ENCODE data around the gene ALPL.
A peak's percentile ranks its signal among the peaks of the same experiment; 100 is the strongest.

The ALPL gene

DNA sequence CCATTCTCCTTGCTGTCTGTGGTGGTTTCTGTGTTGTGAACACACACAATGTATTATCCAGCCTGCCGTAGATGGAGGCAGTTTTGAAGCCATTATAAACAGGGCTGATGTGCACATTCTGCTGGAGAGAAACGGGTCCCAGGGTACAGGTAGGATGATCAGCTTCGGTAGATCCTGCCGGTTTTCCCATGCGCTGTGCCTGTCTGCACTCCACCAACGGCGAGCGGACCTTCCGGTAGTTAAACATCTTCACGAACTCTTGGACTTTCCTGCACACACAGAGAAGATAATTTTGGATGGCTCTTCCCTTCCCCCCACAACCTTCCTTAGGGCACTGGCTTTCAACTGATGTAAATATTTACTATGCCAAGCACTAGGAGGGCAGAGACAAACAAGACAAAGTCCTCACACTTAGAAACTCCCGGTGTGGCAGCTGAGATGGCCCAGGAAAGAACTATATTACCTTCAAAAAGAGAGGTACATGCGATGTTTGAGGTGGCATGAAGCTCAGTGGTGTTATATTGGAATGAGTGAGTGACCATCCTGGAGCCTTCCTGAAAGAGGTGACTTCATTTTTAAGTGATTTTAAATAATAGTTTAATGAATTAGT is 41.7 kb downstream of the ALPL start:
- Histone ChIP-seq H3K36me3 (no peaks in the 10 kb centered on the region), H4K20me1 (peaks cover 0 to 4% (median 0%) of the 10 kb centered on the region in 11 experiments; a peak in 2 of 22 replicates), H3K27ac (peak overlapping the region in 3 of 11 experiments; percentile 8 to 29 (median 25); a peak in 5 of 22 replicates), H3K4me1 (peaks cover 22 to 47% (median 35%) of the 10 kb centered on the region in 10 experiments), H3K27me3 (peaks cover 0 to 32% (median 0%) of the 10 kb centered on the region in 11 experiments; a peak in 4 of 22 replicates), H3K9ac (no peak overlapping the region; a peak in 1 of 22 replicates), H3K4me3 (no peak overlapping the region), H3K4me2 (peak overlapping the region in 8 of 11 experiments; percentile 50 to 71 (median 57); a peak in 11 of 22 replicates), H3K9me3 (replicated peaks in 1 of 11) (no peaks in the 10 kb centered on the region)
- no peak for TF ChIP-seq Cebpa-rat (IDR thresholded peaks at IDR 0.05)

GRCh38 chr1:21552715-21553114 is 43.5 kb downstream of the ALPL start:
- Histone ChIP-seq H3K36me3 (no peaks in the 10 kb centered on the region), H3K4me2 (peak overlapping the region; percentile 1 to 93 (median 76); a peak in 19 of 22 replicates), H3K4me1 (peaks cover 22 to 44% (median 35%) of the 10 kb centered on the region in 10 experiments), H4K20me1 (peaks cover 0 to 4% (median 0%) of the 10 kb centered on the region in 11 experiments; a peak in 2 of 22 replicates), H3K9me3 (replicated peaks in 1 of 11) (no peaks in the 10 kb centered on the region), H3K9ac (peak overlapping the region in 5 of 11 experiments; percentile 2 to 53 (median 31); a peak in 5 of 22 replicates), H3K4me3 (no peak overlapping the region), H3K27ac (peak overlapping the region in 9 of 11 experiments; percentile 34 to 76 (median 69); a peak in 16 of 22 replicates), H3K27me3 (peaks cover 0 to 49% (median 0%) of the 10 kb centered on the region in 11 experiments; a peak in 4 of 22 replicates)
- TF ChIP-seq Cebpa-rat (IDR thresholded peaks at IDR 0.05) = peak in 5 of 11 experiments; percentile 25 to 87 (median 59); a peak in 7 of 22 replicates

- Histone ChIP-seq H3K4me1 (peaks cover 22 to 44% (median 35%) of the 10 kb centered on the region in 10 experiments), H3K27ac (peak overlapping the region in 9 of 11 experiments; percentile 11 to 76 (median 69); a peak in 16 of 22 replicates), H3K27me3 (peaks cover 0 to 55% (median 0%) of the 10 kb centered on the region in 11 experiments; a peak in 4 of 22 replicates), H3K4me2 (peak overlapping the region; percentile 64 to 93 (median 82)), H3K4me3 (peak overlapping the region in 2 of 10 experiments; percentile 4 to 15; a peak in 2 of 20 replicates), H4K20me1 (peaks cover 0 to 4% (median 0%) of the 10 kb centered on the region in 11 experiments; a peak in 2 of 22 replicates), H3K9me3 (replicated peaks in 1 of 11) (no peaks in the 10 kb centered on the region), H3K9ac (peak overlapping the region in 7 of 11 experiments; percentile 39 to 61 (median 53); a peak in 13 of 22 replicates), H3K36me3 (no peaks in the 10 kb centered on the region)
- TF ChIP-seq Cebpa-rat (IDR thresholded peaks at IDR 0.05) = no peak
These were observed 44.1 kb downstream of the ALPL start for GRCh38 chr1:21553116-21553926.

GRCh38 chr1:21559788-21560567 is 50.8 kb downstream of the ALPL start:
- Histone ChIP-seq H3K4me3 (no peak overlapping the region), H3K27ac (no peak overlapping the region), H3K27me3 (peaks cover 0 to 54% (median 0%) of the 10 kb centered on the region in 11 experiments; a peak in 4 of 22 replicates), H3K4me1 (peaks cover 9 to 25% (median 21%) of the 10 kb centered on the region in 10 experiments; a peak in 18 of 20 replicates), H3K9me3 (replicated peaks in 1 of 11) (no peaks in the 10 kb centered on the region), H3K4me2 (no peak overlapping the region), H3K9ac (no peak overlapping the region), H4K20me1 (peaks cover 0 to 10% (median 0%) of the 10 kb centered on the region in 11 experiments; a peak in 2 of 22 replicates), H3K36me3 (no peaks in the 10 kb centered on the region)
- TF ChIP-seq Cebpa-rat (IDR thresholded peaks at IDR 0.05) = no peak

DNA sequence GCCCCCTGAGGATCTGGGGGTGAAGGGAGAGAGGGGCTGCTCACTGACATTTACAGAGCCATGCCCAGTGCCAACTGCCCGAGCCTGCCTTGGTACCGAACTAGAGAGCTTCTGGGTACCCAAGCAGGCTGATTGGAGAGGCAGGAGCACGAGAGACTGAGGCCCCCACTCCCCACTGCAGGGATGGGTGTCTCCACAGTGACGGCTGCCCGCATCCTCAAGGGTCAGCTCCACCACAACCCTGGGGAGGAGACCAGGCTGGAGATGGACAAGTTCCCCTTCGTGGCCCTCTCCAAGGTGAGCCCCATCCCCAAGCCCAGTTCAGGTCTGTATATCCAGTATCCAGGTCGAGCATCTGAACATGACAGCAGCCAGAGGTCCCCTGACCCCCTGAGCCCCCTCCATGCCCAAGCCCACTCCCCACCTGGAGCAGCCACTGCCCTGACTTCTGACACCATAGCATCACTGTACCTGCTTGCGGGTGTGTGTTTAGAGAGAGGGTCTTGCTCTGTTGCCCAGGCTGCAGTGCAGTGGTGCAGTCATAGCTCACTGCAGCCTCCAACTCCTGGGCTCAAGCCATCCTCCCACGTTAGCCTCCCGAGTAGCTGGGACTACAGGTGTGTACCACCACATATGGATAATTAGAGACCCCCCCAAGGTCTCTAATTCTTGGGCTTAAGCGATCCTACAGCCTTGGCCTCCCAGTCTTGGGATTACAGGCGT is 51.9 kb downstream of the ALPL start:
- Histone ChIP-seq H3K4me1 (peaks cover 11 to 29% (median 21%) of the 10 kb centered on the region in 10 experiments; a peak in 18 of 20 replicates), H3K9me3 (replicated peaks in 1 of 11) (no peaks in the 10 kb centered on the region), H4K20me1 (peaks cover 0 to 13% (median 0%) of the 10 kb centered on the region in 11 experiments; a peak in 2 of 22 replicates), H3K27ac (no peak overlapping the region), H3K36me3 (no peaks in the 10 kb centered on the region), H3K27me3 (peaks cover 0 to 57% (median 0%) of the 10 kb centered on the region in 11 experiments; a peak in 4 of 22 replicates), H3K4me2 (no peak overlapping the region), H3K9ac (no peak overlapping the region), H3K4me3 (no peak overlapping the region)
- TF ChIP-seq Cebpa-rat (IDR thresholded peaks at IDR 0.05) = no peak

- peaks cover 0 to 13% (median 0%) of the 10 kb centered on the region in 11 experiments; a peak in 3 of 22 replicates for H4K20me1 ChIP-seq
- H3K27ac ChIP-seq = no peak overlapping the region
- H3K9ac ChIP-seq = no peak overlapping the region
- H3K4me3 ChIP-seq = no peak overlapping the region
- no peaks in the 10 kb centered on the region for H3K9me3 ChIP-seq (replicated peaks in 1 of 11)
- peaks cover 11 to 43% (median 36%) of the 10 kb centered on the region in 10 experiments; a peak in 19 of 20 replicates for H3K4me1 ChIP-seq
- no peaks in the 10 kb centered on the region for H3K36me3 ChIP-seq
- no peak overlapping the region for H3K4me2 ChIP-seq
- no peak for TF ChIP-seq Cebpa-rat (IDR thresholded peaks at IDR 0.05)
- H3K27me3 ChIP-seq = peaks cover 0 to 54% (median 0%) of the 10 kb centered on the region in 11 experiments; a peak in 5 of 22 replicates
These were observed 53.7 kb downstream of the ALPL start for GRCh38 chr1:21562896-21563295.

- peak overlapping the region in 2 of 11 experiments; percentile 10 to 14; a peak in 2 of 22 replicates for H3K9ac ChIP-seq
- H3K4me3 ChIP-seq = no peak overlapping the region
- no peaks in the 10 kb centered on the region for H3K9me3 ChIP-seq (replicated peaks in 1 of 11)
- no peaks in the 10 kb centered on the region for H3K36me3 ChIP-seq
- TF ChIP-seq Cebpa-rat (IDR thresholded peaks at IDR 0.05) = no peak
- H3K4me1 ChIP-seq = peaks cover 18 to 47% (median 41%) of the 10 kb centered on the region in 10 experiments; a peak in 19 of 20 replicates
- H4K20me1 ChIP-seq = peaks cover 0 to 13% (median 0%) of the 10 kb centered on the region in 11 experiments; a peak in 4 of 22 replicates
- no peak overlapping the region for H3K27ac ChIP-seq
- peaks cover 0 to 43% (median 0%) of the 10 kb centered on the region in 11 experiments; a peak in 5 of 22 replicates for H3K27me3 ChIP-seq
- peak overlapping the region; percentile 16 to 82 (median 72); a peak in 19 of 22 replicates for H3K4me2 ChIP-seq
These were observed 54.7 kb downstream of the ALPL start for GRCh38 chr1:21563971-21564370.
